ENCODE measurements around the gene ATXN1. TPM values are rescaled to one million over a fixed set of nuclear protein-coding genes. Genes with fewer than 3 reads are reported as not detected.

ATXN1 gene
- total RNA-seq, 1 experiment from 2014 or later = 20.8 TPM

DNA sequence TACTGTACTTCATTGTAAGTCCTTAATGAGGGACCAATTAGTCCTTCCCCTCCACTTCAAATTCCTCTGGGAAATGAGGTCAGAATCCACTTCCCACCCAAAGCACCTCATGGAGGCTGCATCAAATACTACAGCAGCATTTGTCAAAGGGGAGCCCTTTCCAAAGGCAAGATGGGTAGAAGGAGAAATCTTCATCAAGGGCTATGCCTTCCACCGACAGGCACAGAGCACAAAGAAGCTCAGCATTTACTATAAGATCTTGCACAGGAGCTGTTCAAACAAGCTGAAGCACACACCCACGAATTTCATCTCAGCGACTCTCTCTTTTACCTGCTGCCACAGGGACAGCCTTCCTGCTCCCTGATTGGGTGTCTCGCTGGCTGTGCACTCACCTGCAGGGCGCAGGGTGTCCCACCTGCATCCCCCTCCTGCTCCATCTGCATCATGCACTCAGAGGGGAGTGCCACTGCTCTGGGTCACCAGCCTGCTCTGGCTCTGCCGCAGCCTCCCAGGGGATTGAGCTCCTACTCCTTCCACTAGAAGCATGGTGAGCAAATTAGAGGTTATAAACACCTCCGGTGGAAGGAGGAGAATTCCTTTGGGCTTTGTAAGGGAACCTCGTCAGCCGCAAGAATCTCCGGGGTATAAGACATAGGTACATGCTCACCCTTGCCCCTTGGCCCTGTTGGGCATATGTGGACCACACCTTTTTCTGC lies 164.5 kb downstream of the ATXN1 start:
- Histone ChIP-seq H3K4me1 (replicated peaks) (no peaks in the 10 kb centered on the region), H3K27ac (no peak overlapping the region), H3K27me3 (replicated peaks) (no peaks in the 10 kb centered on the region), H3K36me3 (no peaks in the 10 kb centered on the region), H3K9me3 (replicated peaks) (0 out of 2 replicates have a peak, but pooled peaks cover 4% of the 10 kb centered on the region), H3K4me3 (no peak overlapping the region)
- no peak for DNase-seq (ENCODE audit: low read depth in 1 of 2, low spot score in 2 of 2)

- no peak overlapping the region for H3K27ac ChIP-seq
- no peaks in the 10 kb centered on the region for H3K36me3 ChIP-seq
- no peaks in the 10 kb centered on the region for H3K27me3 ChIP-seq (replicated peaks)
- no peaks in the 10 kb centered on the region for H3K4me1 ChIP-seq (replicated peaks)
- 0 out of 2 replicates have a peak, but pooled peaks cover 4% of the 10 kb centered on the region for H3K9me3 ChIP-seq (replicated peaks)
- no peak overlapping the region for H3K4me3 ChIP-seq
- DNase-seq (ENCODE audit: low read depth in 1 of 2, low spot score in 2 of 2) = no peak
Observed at GRCh38 chr6:16595514-16596120, 165.6 kb downstream of the ATXN1 start.

DNA sequence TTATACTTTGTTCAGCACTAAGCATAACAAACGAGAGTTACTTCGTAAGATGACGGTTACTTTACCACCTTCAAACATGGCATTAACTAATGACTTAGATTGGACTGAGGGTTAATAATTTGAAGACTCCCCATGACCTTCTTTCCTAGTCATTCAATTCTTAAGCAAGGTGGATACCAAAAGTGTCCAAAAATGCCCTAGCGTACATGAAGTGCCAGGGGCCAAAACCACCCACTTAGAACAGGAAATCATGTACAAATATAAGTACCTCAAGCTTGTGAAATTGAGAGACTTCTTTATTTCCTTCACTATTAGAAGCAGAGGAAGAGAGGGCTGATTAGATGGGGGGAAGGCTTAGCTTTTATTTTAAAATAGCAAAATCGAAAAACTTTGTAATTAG lies 166.4 kb downstream of the ATXN1 start:
- Histone ChIP-seq H3K4me3 (no peak overlapping the region), H3K4me1 (replicated peaks) (no peaks in the 10 kb centered on the region), H3K27me3 (replicated peaks) (no peaks in the 10 kb centered on the region), H3K27ac (no peak overlapping the region), H3K36me3 (no peaks in the 10 kb centered on the region), H3K9me3 (replicated peaks) (0 out of 2 replicates have a peak, but pooled peaks cover 4% of the 10 kb centered on the region)
- no peak for DNase-seq (ENCODE audit: low read depth in 1 of 2, low spot score in 2 of 2)

- Histone ChIP-seq H3K4me3 (no peak overlapping the region), H3K27me3 (replicated peaks) (no peaks in the 10 kb centered on the region), H3K4me1 (replicated peaks) (no peaks in the 10 kb centered on the region), H3K36me3 (no peaks in the 10 kb centered on the region), H3K9me3 (replicated peaks) (0 out of 2 replicates have a peak, but pooled peaks cover 4% of the 10 kb centered on the region), H3K27ac (no peak overlapping the region)
- no peak for DNase-seq (ENCODE audit: low read depth in 1 of 2, low spot score in 2 of 2)
Observed at GRCh38 chr6:16592223-16592911, 168.9 kb downstream of the ATXN1 start.

DNA sequence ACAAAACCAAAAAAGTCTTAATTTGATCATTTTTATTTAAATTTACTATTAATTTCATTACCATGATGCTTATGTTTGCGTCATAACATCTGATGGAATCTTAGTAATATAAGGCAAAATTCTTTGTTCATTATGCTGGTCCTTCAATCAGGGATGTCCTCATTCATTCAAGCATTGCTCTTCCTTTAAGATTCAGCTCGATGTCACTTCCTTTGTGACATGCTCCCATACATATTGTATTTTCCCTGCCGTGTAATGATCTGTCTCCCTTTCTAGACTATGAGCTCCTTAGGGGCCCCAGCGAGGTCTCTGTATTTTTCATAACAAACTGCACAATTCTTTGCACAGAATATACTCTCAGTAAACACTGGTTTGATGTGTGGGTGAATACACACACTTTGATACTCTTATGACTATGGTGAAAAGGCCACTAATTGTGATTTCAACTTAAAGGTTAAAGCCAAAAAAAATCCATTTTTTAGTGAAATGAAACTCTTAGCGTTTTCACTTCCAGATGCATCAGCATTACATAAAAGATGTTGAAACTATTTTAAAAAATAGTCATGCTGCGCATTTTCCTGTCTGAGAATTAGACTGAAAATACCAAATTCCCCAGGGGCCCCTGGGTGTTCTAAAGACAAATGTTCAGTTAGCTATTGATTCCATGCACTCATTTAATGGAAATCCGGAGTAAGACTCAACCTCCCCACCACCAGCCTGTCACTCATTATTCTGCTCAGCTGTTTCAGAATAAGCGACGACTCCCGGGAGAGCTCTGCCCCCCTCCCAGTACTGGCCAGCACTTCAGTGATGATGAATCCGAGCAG lies 169.7 kb downstream of the ATXN1 start:
- Histone ChIP-seq H3K9me3 (replicated peaks) (0 out of 2 replicates have a peak, but pooled peaks cover 4% of the 10 kb centered on the region), H3K36me3 (no peaks in the 10 kb centered on the region), H3K27me3 (replicated peaks) (no peaks in the 10 kb centered on the region), H3K4me1 (replicated peaks) (no peaks in the 10 kb centered on the region), H3K4me3 (no peak overlapping the region), H3K27ac (no peak overlapping the region)
- no peak for DNase-seq (ENCODE audit: low read depth in 1 of 2, low spot score in 2 of 2)

DNA sequence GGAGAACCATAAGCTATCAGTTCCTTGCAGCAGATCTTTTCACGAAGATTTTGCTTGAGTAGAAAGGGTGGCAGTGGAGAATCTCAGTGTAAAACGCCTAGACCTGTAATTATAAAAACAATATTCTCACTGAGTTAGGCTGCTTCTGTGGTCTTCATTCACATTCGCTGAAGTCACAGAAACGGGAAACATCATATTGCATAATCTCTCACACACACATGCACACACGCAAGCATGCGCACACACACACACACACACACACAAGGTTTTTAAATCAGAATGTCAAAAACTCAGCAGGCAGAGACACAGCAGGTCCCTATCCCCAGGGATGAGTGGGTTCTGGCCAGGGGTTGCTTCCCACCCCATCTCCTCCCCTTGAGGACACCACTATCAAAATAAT lies 175.5 kb downstream of the ATXN1 start:
- no peaks in the 10 kb centered on the region for H3K4me1 ChIP-seq (replicated peaks)
- DNase-seq (ENCODE audit: low read depth in 1 of 2, low spot score in 2 of 2) = no peak
- no peak overlapping the region for H3K27ac ChIP-seq
- no peaks in the 10 kb centered on the region for H3K9me3 ChIP-seq (replicated peaks)
- peaks cover 8% of the 10 kb centered on the region; the same call in 1 of the 2 replicates for H3K36me3 ChIP-seq
- H3K4me3 ChIP-seq = no peak overlapping the region
- no peaks in the 10 kb centered on the region for H3K27me3 ChIP-seq (replicated peaks)

DNA sequence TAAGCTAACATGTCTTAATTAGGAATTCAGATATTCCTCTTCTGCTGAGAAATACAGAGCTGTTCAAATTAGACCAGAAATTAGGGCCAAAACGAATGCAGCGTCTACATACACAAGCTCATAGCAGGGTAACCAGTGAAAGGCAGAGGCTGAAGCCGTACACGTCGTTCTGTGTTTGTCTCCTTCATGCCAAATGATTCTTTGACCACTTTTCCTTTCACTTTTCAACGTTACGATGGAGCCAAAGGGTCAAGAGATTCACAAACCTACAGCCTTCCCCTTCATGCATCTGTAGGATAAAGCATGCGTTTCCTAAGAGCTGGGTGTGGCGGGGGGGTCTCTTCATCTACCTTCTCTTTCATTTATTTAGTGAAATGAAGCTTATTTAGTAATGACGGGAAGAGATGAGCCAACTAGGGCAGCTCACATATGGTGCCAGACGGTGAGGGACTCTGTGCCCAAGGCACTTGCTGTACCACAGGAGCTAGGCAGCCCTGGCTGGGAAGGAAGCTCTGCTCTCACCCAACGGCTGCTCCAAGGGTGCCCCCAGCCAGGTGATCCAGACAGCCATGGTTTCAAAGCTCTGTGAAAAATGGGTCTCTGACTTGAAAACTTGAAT lies 178.0 kb downstream of the ATXN1 start:
- Histone ChIP-seq H3K4me1 (replicated peaks) (no peaks in the 10 kb centered on the region), H3K9me3 (replicated peaks) (no peaks in the 10 kb centered on the region), H3K27me3 (replicated peaks) (no peaks in the 10 kb centered on the region), H3K36me3 (peaks cover 8% of the 10 kb centered on the region; the same call in 1 of the 2 replicates), H3K4me3 (no peak overlapping the region), H3K27ac (no peak overlapping the region)
- DNase-seq (ENCODE audit: low read depth in 1 of 2, low spot score in 2 of 2) = no peak

GRCh38 chr6:16582446-16583143 lies 178.7 kb downstream of the ATXN1 start:
- H3K36me3 ChIP-seq = peaks cover 8% of the 10 kb centered on the region; the same call in 1 of the 2 replicates
- H3K4me1 ChIP-seq (replicated peaks) = no peaks in the 10 kb centered on the region
- DNase-seq (ENCODE audit: low read depth in 1 of 2, low spot score in 2 of 2) = no peak
- no peaks in the 10 kb centered on the region for H3K27me3 ChIP-seq (replicated peaks)
- H3K4me3 ChIP-seq = no peak overlapping the region
- H3K9me3 ChIP-seq (replicated peaks) = no peaks in the 10 kb centered on the region
- H3K27ac ChIP-seq = no peak overlapping the region

- no peak overlapping the region for H3K27ac ChIP-seq
- peaks cover 18% of the 10 kb centered on the region for H3K4me1 ChIP-seq (replicated peaks)
- H3K27me3 ChIP-seq (replicated peaks) = no peaks in the 10 kb centered on the region
- no peak for DNase-seq (ENCODE audit: low read depth in 1 of 2, low spot score in 2 of 2)
- H3K9me3 ChIP-seq (replicated peaks) = no peaks in the 10 kb centered on the region
- no peak overlapping the region for H3K4me3 ChIP-seq
- H3K36me3 ChIP-seq = peaks cover 8% of the 10 kb centered on the region; the same call in 1 of the 2 replicates
Observed at GRCh38 chr6:16578695-16579285, 182.5 kb downstream of the ATXN1 start.

DNA sequence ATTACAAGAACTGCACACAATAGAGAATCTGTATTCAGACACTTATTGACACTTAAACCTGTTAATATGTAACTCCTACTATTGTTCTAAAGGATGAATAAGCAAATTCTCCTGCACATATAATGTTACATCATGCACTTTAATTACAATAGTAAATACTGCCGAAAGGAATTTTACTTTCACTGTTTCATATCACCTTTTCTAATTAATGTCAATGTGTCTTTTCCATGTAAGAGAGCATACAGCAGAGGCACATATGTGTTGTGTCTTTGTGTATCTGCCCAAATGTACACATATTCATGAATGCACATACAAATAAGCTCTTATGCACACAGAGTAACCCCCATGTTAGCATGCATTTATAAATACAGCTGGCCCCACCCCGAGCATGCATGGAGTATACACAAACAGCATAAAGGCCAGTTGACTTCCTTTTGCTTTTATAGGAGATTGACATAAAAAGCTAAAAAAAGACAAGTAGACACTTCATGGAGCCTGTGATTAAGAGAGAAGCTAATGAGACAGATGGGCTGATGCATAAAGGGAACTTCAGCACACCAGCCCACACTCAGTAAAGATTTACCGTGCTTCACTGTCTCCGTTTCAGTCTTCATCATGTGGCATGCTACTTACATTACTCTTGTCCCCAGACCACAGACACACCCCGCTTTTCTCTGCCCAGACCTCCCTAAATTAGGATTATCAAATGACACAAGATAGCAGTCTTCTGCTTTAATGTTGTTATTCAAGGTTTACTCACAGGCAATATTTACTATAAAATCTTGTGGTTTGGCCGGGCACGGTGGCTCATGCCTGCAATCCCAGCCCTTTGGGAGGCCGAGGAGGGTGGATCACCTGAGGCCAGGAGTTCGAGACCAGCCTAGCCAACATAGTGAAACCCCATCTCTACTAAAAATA lies 184.6 kb downstream of the ATXN1 start:
- Histone ChIP-seq H3K36me3 (0 out of 2 replicates have a peak, but pooled peaks cover 3% of the 10 kb centered on the region), H3K4me3 (no peak overlapping the region), H3K27me3 (replicated peaks) (no peaks in the 10 kb centered on the region), H3K4me1 (replicated peaks) (peaks cover 18% of the 10 kb centered on the region), H3K27ac (peak overlapping the region; percentile 3; the same call in 1 of the 2 replicates), H3K9me3 (replicated peaks) (no peaks in the 10 kb centered on the region)
- DNase-seq (ENCODE audit: low read depth in 1 of 2, low spot score in 2 of 2) = peak; percentile 49 to 53

DNA sequence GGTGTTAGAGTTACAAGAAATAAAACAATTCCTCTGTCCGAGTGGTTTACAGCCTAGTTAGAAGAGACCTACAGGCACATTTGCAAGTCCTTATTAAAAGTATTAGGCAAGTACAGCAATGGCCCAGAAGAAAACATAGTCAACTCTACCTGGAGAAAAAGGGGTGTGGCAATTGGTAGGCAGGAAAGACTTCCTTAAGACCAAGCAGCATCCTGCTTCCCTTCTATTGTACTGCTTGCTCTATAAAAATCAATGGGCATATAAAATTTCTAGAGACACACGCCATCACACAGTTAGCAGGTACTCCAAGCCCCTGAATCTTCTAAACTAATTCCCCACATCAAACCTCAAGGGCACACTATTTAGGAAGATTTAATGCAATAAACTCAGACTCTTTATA lies 185.6 kb downstream of the ATXN1 start:
- H3K27me3 ChIP-seq (replicated peaks) = no peaks in the 10 kb centered on the region
- no peak overlapping the region for H3K27ac ChIP-seq
- H3K9me3 ChIP-seq (replicated peaks) = no peaks in the 10 kb centered on the region
- peaks cover 18% of the 10 kb centered on the region for H3K4me1 ChIP-seq (replicated peaks)
- no peak for DNase-seq (ENCODE audit: low read depth in 1 of 2, low spot score in 2 of 2)
- no peak overlapping the region for H3K4me3 ChIP-seq
- H3K36me3 ChIP-seq = 0 out of 2 replicates have a peak, but pooled peaks cover 6% of the 10 kb centered on the region

All from SJSA1 (cell line).